Measurements from ENCODE around the gene GALNT9.

Gene GALNT9

DNA sequence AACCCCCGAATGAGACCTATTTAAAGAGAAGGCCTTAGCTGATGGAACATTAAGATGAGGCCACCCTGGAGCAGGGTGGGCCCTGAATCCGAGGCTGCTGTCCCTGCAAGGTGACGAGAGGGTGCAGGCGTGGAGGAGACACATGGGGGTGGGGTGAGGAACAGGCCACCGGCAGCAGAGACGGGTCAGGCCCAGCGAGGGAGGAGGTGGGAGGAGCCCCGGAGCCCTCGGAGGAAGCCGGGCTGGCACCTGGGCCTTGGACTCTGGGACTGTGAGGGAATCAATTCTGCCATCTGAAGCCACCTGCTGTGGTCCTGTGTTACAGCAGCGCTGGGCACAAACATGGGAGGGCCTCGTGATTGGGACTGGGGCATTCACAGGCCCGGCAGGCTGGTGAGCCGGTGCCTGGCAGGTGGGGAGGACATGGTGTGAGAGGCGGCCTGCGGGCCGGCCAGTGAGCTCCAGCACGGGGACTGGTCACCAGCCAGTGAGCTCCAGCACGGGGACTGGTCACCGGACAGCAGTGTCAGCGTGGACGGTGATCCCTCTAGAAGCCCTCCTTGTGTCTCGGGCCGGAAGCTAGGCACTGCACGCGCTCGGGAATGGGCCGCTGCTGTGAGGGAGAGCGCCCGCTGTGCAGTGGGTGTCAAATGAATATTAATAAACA lies 138.4 kb downstream of the GALNT9 start:
- DNase-seq, result no peak

DNA sequence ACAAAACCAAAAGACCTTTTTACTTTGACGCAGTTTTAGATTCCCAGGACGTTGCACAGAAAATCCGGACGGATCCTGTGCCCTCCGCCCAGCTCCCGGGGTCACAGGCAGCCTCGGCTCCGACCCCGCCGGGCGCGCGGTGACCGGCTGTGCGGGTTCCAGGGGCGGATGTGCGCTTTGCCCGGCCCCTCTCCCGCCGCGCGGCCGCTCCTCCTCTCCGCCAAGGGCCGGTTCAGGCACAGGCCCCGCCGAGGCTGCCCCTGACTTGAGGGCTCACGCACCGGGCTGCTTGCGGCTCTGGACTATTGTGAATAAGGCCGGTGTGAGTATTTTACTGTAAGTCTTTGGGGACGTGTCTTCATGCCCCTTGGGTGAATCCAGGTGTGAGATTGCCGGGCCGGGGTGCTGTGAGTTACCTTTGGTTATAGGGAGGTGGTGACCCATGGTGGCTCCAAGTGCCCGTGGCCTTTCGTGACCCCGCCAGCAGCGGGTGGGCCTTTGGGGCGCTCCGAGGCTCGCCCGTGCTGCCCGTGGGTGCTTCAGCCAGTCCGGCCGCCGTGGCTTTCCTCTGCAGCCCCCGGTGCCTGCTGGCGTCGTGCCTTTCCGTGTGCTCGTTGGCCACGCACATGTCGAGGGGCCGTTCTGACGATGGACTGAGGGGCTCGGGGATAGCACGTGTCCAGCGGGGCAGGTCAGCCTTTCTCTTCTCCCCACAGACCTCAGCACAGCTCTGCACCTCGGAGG lies 139.2 kb downstream of the GALNT9 start:
- no peak for DNase-seq

DNA sequence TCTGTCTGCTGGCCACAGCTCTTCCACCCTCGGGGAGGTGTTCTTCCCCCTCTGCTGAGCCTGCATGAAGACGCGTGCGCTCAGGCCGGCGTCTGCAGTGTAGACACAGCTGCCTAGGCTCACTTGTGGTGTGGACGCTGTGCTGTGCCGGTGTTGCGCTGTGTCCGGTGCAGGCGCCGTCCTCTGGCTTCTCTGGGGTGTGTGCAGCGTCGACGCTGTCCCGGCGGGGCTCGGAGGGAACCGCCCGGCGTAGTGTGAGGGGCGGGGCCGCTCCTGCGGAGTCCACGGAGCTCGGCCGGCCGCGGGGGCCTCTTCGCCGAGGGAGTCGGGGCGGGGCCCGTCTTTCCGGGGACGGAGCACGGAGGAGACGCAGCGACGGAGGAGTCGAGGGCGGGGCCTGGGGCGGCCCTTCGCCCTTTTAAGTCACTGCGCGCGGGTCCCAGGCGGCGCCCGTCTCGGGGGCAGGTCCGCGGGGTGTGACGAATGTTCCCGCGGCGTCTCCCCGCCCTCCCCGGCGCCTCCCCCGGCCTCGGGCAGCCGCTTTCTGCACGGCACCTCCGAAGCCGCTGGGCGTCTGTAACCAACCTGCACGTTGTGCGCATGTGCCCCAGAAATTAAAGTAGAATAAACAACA lies 139.9 kb downstream of the GALNT9 start:
- peak; percentile 78 for DNase-seq

DNA sequence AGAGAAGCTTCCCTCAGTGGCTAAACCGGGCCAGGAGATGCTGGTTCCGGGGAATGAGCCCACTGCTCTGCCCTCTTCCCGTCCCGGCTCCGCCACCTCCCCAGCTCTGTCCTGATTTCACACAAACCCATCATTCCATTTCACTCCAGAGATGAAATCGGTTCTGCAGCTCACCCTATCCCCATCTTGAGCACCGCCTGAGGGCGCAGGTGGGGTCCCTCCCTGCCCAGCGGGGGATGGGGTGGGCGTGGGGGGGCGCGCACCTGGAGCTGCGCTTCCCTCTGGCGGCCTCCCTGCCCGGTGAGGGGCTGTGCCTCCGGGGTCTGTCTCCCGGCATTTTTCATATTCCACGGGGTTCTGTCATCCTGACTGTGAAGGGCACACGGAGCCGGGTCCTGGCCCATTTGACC lies 140.5 kb downstream of the GALNT9 start:
- no peak for DNase-seq

DNA sequence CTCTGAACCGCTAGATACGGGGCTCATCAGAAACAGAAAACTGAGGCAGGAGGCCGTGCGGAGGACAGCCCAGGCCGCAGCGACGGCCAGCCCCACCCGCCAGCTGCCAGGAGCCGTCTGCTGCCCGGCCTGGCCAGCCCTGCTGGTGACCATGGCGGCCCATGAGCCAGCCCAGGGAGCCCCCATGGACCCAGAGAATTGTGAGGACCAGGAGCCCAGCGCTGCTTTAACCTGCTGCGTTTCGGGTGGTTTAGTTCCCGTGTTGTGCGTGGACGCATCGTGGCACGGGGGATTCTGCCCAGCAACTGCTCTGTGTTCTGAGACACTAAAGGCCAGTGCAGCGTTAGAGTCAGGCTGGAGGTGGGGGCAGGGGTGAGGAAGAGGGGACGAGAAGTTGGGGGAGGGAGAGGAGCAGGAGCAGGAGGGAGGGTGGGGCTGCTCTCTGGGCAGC lies 140.9 kb downstream of the GALNT9 start:
- no peak for DNase-seq

DNA sequence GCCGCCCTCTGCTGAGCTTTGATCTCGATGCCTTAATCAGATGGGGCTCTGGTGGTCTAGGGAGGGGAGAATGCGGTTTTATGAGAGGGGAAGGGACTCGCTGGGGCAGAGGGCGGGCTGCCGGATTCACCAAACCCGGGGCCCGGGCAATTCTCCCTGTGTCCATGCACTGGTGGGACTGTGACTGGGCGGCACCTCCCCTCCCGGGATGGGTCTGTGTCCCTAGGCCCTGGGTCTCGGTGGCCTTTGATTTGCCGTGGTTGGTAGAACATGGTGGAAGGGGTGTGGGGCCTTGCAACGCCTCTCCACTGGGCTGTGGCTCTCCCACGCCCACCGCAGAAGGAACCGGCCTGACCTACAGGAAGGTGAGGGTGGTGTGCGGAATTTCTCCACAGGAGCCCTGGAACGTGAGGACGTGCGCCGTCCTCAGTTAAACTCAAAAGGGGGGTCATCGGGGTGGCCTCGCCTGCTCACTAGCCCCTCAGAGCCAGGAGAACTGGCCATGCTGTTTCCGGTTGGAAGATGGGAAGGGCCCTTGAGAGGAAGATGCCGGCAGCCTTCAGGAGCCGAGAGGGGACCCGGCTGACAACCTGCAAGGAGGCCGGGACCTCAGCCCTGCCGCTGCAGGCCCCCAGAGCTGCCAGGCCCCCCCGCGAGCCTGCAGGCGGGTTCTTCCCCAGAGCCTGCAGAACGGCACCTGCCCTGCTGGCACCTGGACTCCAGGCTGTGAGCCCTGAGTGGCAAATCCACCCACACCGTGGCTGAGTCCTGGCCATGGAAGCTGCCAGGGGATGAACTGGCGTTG lies 141.5 kb downstream of the GALNT9 start:
- DNase-seq, result no peak

DNA sequence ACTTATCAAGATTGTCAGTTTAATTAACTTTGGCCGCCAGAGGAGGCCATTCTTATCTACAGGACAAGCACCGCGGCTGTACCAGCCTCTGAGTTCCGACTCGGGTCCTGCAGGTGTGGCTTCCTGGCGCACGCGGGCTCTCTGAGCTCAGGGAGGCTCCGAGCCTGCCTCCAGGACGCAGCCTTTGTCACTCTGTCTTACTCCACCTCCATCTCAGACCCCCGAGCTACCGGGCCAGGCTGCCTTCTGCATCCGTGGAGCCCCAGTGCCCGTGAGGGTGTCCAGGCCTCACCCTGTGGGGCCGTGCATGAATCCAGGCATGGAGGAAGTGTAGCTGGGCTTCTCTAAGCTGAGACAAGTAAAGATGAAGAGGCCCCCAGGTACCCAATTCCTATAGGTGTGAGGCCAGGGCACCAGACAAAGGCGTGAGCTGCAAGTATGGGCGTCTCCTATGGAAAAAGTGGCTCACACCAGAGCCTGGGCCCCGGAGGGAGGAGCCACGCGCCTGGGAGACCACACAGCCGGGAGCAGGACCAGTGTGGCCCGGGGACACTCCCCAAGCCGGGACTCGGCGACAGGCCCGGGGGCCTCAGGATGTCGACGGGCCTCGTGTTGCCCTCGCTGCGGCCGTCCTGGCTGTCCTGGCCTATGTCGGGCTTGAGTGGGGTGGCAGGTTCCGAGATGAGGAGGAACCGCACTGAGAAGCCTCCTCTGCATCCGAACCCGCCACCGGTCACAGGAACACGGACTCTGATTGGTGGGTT lies 142.3 kb downstream of the GALNT9 start:
- DNase-seq, result no peak

DNA sequence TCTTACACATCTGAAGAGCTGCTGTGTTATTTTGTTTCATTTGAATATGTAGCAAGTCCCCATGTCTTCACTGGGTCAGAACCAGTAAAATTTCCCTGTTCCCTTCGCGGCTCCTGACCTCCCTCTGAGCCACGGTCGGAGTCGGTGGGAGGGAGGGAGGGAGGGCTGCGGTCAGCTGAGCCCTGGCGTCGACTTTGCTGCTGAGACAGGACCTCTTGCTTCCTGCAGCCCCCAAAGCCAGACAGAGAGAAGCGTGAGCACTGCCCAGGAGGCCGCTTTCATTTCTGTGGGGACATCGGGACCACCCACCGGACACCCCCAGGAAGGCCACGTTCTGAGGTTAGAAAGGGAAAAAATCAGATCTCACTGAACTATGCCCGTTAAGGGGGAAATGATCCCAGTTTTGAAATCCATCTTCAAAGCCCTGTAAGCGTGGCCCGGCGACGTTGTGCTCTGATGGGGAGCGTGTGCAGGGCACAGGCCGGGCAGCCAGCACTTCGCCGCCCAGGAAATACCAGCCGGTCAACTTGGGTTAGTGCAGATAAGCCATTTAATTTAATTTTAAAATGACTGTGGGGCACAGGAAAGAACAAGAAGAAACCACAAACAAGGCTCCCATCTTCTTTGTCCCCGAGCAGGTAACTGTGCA lies 143.1 kb downstream of the GALNT9 start:
- no peak for DNase-seq

DNA sequence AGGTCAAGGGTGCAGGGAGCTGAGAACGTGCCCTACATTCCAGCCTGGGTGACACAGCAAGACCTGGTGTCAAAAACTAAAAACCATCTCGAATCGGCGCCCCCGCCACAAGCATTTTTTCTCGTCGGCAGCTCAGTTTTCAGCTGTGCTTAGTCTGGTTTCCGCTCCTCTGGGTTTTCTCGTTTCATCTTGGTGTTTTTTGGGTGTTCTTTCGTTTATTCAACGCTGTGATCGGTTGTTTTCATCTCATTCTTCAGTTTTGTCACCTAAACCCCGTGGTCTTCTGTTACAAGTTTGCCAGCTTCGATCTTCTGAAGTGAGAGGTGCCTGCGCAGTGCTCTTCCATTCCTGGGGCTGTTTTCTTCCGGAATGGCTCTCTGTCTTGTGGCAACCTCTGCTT lies 143.7 kb downstream of the GALNT9 start:
- no peak for DNase-seq

DNA sequence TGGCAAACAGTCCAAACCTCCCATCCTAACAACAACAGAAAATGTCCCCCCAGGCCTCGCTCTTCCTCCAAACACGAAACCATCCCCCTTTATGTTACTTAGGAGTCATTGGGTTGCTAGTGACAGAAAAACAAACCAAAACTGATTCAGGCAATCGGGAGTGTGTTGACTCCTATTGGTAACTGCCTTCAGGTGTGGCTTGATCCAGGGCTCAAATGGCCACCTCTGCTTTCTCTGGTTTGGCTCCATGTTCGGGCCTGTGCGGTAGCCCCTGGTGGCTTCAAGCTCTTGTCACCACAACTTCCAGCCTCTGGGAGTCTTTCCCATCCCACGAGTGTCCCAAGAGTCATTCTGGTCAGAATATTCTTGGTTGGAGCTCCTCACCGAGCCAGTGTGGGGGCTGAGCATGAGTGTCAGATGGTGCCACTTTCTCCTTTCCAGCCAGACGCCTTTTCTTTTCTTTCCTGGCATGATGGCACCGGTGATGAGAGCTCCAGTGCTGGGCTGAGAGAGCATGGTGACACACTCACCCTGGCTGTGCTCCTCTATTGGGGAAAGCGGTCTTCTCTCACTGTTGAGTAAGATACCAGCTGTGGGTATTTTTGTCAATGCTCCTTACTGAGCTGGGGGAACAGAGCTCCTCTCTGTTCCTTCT lies 146.6 kb downstream of the GALNT9 start:
- DNase-seq, result no peak

DNA sequence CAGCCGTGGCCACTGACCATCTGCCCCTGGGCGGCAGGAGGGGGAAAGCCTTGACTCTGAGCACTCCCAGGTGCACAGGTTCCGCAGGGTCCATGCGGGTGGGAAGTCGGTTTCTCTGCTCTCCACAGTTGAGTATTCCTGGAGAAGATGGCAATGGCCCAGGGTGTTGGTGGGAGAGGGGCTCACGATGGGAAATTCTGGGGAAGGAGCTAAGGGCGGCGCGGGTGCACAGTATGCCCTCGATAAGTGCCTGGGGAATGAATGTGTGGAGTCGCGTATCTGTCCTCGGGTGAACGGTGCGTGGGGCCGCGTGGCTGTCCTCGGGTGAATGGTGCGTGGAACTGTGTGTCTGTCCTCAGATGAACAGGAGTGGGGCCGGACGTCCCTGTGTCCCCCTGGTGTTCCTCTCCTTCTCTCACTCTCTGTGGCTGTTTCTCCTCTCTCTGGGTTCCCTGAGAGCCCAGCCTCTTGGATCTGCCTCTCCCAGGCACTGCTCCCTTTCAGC lies 147.1 kb downstream of the GALNT9 start:
- no peak for DNase-seq

DNA sequence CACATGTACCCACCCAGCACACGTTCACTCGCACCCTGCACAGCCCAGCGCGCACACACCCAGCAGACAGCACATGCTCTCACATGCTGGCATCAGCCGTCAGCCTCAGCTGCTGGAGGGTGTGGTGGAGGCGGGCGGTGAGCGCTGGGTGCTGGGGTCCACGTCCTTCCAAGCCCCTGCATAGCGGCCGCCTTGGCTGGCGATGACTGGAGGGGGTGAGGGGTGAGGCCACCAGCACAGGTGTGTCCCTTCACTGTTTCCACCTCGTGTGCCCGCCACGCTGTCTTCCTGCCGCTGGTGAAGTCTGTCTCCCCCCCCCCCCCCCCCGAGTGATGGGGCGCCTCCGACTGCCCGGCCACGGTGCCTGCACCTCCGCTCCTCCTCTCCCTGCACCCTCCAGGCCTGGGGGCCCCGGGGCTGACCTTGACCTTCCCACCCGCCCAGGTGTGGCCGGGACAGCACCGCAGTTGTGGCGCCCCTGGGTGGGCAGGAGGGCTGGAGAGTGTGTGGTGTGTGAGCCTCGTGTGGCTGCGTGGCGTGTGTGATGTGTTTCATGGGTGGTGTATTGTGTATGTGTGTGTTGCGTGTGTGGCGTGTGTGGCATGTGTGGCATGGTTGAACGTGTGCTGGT lies 147.7 kb downstream of the GALNT9 start:
- DNase-seq, result no peak

DNA sequence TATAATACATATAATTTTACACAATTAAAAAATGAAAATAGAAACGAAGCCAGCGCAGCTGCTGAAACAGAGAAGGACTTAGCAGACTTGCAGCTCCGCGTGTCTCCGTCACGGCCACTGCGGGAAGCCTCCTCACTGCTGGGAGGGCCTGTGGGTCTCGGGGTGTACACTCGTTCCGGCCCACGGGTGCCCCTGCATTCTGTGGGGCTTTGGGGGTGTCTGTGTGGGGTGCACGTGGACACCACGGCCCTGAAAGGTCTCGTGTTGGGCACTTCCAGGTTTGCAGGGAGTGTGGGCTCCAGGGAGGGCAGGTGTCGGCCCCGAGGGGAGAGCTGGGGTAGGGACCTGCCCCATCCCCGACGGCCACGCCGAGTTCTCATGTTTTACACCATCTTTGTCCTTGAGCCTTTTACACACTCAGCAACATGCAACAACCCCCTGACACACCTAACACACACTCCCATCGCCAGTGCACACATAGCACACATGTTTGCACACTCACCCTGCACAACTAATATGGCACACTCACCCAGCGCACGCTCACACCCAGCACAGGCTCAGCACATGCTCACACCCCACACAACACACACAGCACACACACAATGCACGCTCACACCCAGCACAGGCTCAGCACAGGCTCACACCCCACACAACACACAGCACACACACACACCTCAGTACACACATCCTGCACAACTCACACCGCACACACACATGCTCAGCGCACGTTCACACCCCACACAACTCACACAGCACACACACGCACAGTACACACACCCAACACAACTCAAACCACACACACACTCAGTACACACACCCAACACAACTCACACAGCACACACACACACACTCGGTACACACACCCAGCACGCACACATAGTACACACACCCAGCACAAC lies 148.5 kb downstream of the GALNT9 start:
- no peak for DNase-seq

DNA sequence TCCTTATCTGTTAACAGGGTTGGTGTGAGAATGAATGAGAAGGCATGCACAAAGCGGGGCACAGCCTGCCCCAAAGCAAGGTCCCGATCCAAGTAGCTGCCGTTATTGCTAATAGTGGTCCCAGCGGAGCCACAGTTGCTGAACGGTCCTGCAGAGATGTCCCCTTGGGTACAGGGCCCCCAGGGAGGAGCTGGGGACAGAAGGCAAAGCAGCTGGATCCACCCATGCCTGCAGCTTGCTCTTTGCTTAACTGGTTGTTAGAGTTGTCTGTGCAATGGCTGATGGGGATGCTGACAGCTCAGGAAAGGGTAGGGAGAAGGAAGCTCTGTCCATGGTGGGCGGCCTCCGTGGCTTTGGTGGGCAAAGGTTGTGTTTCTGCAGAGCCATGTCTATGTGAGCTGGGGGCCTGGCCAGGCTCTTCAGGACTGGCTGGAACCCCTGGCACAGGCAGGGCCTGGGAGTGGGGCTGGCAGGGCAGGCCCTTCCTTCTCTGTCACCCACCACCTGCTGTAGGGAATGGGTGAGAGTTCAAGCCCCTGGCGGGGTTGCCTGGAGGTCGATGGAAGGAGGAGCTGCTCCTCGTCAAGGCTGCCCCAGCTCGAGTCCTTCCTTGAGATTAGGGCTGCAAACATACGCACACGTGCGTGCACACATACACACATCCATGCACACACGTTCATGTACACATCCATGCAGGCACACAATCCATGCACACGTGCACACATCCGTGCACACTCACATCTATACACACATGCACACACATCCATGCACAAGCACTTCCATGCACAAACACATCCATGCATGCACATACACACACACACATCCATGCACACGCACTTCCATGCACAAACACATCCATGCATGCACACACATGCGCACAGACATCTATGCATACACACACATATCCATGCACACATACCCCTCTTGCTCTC lies 149.7 kb downstream of the GALNT9 start:
- DNase-seq, result no peak

DNA sequence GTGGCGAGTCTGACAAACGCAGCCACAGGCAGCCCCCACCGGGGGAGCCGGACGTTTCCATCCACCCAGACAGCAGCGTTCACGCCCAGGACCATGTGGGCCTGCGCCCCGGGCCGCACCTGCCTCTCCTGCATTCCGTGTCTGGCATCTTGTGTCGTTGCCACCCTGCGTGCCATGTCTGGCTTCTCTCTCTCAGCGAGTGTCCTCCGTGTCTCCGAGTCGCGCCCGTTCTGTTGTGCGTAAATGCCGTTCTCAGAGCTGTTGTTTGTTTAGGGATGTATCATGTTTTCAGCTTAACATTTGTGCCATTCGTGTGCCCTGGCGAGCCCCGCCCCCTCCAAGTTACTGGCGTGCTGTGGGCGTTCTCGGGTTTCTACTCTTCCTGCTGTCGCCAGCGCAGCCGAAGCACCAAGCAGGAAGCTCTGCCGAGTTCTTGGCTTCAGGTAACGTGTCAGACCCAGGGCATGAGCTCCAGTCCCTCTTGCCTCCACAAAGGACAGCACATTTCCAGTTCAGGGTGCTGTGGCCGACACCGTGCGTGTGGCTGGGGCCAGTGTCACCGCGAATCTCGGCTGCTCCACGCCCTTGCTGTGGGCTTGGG lies 150.5 kb downstream of the GALNT9 start:
- peak; percentile 33 for DNase-seq

DNA sequence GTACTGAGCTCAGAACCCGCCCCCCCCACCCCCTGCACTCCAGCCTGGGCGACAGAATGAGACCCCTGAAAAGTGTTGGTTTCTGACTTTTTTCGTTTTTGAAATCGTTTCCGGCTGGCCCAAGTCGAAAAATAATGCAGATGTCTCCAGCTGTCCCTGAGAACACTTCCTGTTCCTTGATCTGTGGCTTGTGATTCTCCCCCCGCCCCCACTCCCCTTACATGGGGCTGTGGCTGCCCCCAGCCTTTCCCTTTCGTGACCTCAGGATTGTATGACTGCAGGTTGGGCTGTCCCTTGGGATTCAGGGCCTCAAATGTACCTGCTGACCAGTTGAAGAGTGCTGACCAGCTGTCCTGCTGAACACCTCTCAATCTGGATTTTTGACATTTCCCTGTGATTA lies 151.1 kb downstream of the GALNT9 start:
- DNase-seq, result no peak

DNA sequence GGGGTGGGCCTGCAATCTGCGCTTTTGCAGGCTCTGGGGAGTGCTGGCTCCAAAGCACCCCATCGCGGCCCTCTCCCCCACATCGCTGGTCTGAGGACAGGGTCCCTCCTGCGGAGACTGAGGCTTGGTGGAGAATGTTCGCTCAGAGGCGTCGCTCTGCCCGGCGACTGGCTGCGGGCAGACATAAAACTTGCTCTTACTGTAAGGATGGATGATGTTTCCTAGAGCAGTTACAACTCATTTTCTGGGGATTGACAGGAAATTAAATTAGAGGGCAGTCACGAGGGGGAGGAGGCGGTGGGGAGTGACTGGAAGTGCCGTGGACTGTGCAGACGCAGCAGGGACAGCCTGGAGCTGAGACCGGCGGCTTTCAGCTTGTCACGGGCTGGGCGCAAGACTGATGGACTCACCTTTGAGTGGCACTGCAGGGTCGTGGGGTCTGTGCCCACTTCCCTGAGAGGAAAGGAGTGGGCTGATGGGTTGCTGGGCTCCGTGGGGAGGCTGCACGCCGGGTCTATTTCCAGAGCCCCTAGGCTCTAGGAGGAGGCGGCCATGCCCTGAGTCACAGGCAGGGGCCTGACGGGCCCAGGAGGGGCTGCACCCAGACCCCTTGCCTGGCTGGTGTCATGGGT lies 152.4 kb downstream of the GALNT9 start:
- DNase-seq, result no peak
